ENCODE results near the gene DTX1. TPM values are rescaled to one million over a fixed set of nuclear protein-coding genes. Genes with fewer than 3 reads are reported as not detected.

DTX1 gene
- total RNA-seq, 1 experiment from 2014 or later: 0.05 TPM

DNA sequence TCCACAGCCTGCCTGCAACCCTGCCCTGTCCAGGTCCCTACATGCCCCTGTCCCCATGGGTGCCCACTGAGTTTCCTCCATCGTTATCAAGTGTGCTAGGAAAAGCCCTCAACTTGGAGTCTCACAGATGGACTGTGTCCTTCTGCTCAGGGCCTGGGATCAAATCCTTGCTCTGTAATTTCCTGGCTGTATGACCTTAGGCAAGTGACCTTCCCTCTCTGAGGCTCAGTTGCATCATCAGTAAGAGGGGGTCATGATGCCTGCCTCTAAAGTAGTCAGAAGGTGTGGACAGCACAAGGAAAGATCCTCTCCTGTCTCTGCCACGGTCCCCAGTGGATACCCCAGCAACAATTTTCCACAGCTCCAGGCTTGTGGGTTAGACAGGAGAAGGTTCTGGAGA, 56.9 kb downstream of the DTX1 start:
- DNase-seq (ENCODE audit: low read depth): no peak

DNA sequence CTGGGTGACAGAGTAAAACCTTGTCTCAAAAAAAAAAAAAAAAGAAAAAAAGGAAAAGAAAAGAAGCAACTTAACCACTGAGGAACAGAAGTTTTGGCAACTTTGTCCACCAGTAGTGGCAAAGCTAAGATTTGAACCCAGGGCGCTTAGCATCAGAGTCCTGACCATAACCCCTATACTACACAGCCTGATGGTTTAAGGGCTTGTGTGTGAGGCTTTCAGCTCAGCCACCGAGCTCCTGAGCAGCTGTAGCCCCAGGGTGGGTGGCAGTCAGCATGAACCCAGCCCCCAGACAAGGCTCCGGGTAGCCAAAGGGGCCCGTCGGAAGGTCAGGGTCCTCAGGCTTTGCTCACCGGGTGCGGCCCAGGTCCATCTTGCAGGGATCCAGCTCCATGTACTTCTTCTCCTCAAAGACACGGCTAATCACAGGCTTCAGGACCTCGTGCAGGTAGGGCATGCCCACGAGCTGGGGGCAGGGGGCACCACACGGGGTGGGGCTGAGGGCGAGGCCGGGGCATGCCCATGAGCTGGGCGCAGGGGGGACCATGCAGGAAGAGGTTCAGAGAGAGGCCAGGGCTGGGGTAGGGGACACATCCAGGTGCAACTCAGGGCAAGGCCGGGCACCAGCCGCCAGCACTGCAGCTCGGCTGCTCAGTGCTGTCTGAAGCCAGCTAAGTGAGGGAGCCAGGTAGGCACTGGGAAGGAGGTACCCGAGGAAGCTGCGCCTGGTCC, 58.1 kb downstream of the DTX1 start:
- peak; percentile 24 for DNase-seq (ENCODE audit: low read depth)

DNA sequence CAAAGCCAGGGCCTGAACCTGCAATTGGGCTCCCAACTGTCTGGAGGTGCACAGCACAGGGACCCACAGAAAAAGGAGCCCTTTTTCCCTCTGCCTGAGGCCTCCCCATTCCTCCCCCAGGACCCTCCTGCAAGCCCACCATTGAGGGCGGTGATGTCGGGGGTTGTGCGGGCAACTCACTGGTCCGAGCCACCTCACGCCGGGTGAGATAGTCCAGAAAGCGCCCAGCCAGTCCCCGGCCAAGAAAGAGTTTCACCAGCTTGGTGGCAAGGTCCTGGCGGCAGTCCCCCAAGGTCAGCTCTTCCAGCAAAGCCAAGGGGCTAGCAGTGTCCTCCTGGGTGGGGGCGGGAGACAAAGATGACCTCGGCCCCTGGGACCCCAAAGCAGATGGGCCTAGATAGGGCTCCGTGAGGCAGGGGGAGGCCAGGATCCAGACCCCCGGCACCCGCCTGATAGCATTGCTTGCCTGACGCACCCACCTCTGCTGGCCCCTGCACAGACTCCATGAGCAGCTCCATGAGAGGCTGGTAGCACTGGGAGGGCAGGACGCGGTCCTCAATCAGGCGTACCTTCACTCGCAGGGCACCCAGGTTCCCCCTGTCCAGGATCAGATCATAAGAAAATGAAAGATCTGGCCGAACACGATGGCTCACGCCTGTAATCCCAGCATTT, 59.1 kb downstream of the DTX1 start:
- DNase-seq (ENCODE audit: low read depth): no peak

DNA sequence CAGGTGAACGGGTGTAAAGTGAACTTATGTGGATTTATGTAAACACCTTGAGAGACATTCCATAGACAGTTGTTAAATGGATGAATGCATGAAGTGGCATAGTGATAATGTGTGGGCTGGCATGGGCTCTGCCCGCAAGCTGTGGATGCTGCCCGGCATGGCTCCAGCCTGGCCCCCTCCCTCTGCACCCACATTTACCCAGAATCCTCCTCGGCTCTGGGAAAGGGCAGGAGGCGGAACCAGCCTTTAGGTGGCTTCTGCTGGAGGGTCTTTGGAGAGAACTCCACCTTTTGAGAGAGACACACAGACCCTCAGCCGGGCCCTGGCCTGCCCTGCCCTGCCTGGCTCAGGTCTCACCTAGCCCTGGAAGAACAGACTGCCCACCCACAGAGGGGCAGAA, 60.3 kb downstream of the DTX1 start:
- DNase-seq (ENCODE audit: low read depth): no peak

DNA sequence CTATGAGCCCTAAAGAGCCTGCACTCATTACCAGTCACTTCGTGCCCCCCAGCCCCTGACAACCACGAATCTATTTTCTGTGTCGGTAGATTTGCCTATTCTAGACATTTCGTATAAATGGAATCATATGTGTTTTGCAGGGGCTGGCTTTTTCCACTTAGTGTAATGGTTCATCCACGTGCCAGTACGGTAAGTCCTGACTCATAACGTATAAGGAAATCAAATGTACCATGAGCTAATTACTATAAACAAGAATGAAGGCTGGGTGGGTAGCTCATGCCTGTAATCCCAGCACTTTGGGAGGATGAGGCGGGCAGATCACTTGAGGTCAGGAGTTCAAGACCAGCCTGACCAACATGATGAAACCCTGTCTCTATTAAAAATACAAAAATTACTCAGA, 61.2 kb downstream of the DTX1 start:
- peak; percentile 39 for DNase-seq (ENCODE audit: low read depth)

DNA sequence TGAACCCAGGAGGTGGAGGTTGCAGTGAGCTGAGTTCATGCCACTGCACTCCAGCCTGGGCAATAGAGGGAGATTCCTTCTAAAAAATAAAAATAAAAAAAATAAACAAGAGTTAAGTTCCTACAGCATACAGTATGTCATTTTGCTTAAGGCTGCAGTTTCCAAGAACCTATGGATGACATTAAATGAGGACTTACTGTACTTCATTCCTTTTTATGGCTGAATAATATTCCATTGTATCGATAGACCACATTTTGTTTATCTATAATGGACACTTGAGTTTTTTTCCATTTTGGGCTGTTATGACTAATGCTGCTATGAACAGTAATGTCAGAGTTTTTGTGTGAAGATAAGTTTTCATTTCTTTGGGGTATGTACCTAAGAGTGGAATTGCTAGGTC, 61.6 kb downstream of the DTX1 start:
- no peak for DNase-seq (ENCODE audit: low read depth)

DNA sequence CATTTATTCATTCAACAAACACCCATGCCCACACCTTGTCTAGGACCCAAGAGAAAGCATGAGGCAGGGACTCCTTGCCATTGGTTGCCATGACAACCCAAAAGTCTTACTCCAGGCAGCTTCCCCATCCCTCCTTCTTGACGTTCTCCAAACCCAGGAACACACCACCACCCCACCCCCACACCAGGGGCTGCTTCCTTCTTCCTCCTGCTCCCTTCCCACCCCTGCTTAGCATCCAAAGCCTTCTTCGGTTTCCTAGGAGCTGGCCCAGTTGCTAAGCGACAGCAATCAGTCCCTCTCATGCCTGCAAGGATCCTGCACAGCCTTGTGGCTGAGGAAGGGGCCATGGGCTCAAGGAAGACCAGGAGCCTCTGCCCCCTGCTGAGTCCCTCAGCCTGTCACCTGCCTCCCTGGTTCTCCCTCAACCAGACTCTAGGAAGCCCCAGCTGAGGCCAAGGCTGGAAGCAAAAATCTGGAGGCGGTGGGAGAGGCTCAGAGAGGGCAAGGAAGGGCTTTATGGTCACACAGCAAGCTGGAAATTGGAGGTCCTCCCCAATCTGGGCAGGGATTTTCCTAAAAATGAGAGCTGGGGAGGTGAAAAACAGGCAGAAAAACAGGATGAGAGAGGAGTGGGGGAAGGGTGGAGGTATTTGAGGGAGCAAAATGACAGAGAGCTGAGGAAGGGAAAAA, 63.6 kb downstream of the DTX1 start:
- no peak for DNase-seq (ENCODE audit: low read depth)

DNA sequence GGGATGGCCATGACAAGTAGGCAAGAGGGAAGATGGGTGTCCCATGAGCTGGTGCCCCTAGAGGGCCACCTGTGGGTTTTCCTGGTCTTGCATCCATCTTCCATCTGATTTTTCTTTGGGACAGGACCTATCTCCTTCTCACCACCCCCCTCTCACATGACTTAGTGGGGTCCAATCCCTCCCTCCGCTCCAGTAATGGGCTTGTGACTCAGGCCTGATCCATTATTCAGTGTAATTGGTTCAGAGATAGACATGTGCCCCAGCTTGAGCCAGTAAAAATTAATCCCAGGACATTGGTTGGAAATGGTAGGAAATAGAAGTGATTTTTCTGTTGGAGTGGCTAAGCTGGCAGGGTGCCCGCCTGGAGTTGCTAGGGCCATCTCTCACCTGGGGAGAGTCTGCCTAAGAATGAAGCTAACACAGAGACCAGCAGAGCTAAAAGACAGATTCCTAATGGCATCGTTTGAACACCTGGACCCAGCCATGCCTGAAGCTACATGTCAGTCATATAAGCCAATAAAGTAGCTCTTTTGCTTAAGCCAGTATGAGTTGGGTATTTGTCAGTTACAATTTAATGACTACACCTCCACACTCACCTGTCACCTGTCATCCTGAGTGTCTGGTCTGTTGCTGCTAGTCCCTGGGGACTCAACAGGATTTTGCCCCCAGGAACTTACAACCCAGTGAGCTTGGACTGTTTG, 64.3 kb downstream of the DTX1 start:
- peak; percentile 32 for DNase-seq (ENCODE audit: low read depth)

DNA sequence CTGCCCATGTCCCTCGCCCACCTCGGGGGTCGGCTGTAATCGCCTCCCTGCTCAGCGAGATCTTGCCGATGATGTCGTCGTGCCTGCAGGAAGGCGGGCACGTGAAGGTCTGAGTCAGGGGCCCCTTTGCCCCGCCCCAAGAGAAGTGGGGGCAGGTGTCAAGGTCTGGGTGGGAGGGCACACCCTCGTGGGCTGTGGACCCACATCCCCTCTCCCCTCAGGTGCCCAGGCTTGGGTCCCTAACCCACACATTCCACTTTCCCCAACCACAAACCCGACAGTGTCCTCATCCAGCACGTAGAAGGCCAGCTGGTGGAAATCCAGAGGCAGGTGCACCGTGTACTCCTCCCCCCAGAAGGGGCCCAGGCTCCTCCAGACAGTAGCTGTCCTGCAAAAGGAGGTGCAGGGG, 71.3 kb downstream of the DTX1 start:
- DNase-seq (ENCODE audit: low read depth): no peak

DNA sequence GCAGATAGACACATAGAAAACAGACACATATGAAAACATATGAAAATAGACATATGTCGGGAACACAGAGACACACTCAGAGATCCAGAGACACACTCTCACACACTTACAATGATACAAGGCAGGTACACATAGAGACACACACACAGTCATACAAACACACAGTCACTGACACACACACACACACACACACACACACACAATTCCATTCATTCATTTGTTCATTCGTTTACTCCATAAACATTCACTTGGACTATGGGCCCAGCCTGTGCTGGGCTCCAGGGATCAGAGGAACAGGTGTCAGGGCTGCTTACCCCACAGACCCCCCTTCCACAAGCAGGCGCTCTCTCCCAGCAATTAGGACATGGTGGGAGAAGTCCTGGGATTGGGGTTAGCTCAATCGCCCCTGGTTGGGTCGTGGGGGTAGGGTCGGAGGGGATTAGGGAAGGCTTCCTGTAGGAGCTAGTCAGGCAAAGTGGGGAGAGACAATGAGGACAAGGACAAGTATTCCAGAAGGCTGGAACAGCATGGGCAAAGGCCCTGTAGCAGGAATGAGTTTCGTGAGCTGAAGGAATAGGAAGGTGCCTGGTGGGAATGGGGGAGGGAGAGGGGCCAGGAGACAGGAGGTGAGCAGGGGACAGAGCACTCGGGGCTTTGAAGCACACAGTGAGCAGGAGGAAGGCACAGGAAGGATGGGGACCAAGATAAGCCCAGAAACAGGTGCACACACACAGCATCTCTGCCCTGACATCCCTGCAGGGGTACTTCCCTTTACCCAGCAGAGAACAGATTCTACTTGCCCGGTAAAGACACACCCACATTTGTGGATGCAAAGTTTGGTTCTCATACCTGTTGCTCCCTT, 72.5 kb downstream of the DTX1 start:
- no peak for DNase-seq (ENCODE audit: low read depth)

DNA sequence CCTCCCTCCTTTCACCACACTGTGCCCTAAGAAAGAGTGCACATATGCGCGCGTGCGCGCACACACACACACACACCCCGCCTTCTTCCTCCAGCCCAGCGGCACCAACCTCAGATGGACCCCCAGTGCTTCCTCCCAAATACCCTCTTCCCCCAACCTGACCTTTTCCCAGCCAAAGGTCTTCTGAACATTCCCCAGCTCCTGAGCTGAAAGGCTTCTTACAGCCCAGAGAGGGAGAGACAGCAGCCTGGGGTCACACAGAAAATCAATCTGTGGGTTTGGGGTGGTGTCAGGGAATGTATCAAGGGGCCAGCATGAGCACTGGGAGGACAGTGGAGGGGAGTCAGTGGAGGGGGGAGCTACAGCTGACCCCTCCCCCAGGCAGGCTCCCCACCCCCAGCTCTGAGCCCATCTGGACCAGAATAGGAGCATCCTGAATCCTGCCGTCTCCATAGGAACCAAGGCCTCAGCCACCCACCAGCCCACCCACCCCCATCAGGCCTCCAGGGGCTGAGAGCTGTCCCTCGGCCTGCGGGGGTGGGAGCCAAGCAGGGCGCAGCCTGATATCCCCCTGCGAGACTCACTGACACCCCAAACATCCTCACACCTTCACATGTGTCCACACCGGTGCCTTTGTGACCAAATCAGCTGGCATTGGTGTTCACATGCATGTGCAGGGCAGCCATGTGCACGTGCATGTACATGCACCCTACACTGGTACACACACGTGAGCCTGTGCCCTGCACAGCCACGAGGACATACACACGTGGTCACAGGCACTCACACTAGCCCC, 73.3 kb downstream of the DTX1 start:
- no peak for DNase-seq (ENCODE audit: low read depth)

DNA sequence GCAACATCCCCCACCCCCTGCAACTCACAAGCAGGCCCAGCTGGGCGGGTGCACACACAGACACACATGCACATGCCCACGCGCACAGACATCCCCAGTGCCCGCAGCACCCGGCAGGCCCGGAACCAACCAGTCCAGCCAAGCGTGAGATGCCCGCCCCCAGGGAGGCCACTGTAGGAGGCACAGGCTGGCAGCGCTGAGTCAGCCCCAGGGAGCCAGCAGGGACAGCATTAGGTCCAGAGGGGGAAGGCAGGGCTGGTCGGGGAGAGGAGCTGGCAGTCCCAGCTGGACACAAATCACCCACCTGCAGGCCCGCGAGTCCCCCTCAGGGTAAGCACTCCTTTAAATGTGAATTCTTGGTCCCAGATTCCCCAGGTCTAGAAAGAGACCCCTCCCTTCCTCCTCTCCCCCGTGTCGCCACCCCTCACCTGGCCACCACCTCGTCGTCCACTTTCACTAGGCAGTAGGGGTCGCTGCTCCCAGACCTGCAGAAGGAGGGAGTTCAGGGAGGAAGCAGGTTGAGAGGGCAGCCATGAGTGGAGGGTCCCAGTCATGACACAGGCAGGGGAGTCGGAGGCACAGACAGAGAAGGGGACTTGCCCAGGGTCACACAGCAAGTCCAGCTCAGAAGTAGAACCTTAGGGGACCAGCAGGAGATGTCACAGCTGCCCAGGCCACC, 74.1 kb downstream of the DTX1 start:
- DNase-seq (ENCODE audit: low read depth): peak; percentile 55

DNA sequence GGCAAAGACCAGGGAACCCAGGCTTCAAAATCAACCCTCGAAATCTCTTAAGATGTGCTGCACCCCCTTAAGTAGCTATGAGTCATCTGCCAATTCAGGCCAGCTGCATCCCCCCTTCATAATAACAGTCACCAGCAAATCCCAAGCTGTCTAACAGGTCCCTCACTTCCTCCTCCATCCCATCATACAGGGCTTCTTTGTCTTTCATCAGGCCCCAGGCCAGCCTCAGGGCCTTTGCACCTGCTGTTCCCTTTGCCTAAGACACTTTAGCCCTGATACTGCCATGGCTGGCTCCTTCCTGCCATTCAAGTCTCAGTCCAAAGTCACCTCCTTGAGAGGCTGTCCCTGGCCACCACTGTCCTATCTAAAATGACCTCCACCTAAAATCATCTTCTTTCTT, 75.0 kb downstream of the DTX1 start:
- DNase-seq (ENCODE audit: low read depth): peak; percentile 64

DNA sequence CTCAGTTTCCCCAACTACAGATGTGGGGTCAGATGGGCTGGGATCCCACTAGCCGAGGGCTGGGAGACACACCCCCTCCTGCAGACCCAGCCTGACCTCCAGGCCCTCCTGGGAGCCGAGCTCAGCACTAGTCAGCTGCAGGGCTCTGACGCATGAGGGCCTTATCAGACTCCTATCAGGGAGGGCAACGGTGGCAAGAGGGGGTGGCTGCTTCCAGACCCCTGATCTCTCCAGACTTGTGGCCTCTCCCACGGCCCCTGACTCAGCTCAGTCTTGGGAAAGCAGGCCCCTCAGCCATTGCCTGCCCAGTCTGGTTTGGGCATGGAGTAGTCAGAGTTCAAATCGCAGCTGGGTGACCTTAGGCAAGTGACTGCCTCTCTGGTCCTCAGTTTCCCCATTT, 76.5 kb downstream of the DTX1 start:
- DNase-seq (ENCODE audit: low read depth): no peak

DNA sequence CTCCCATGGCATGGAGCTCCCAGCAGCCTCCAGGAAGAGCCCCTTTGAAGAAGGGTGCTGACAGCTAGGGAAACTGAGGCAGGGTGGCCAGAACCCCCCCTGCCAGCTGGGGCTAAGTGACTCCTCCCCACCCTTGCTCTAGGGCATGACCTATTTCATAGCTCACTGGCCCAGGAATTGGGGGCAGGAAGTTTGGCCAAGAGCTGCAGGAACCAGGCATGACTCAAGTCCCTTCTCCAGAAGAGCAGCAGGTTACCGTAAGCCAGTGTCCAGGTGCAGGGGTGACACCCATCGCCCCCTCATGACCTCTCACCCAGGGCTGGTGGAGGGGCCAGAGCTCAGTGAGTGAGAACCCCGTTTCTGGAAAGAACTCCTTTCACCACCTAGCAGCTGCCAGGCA, 77.1 kb downstream of the DTX1 start:
- DNase-seq (ENCODE audit: low read depth): no peak

DNA sequence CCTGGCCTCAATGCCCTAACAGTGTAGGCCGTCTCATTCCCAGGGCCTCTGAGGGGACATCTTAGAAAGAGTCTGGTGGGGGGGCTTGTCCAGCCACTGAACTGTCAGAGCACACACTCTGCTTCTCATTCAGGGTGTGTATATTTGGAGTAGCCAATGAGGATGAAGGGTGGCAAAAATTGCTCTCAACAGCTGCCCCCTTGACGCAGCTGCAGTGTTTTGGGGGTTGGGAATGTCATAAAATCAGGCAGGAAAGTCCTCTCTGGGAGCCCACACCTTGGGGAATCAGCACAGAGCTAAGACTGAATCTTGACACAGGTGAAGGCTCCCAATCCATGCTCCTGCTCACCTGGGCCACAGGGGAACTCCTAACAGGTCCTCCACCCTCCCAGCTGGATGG, 77.5 kb downstream of the DTX1 start:
- no peak for DNase-seq (ENCODE audit: low read depth)

DNA sequence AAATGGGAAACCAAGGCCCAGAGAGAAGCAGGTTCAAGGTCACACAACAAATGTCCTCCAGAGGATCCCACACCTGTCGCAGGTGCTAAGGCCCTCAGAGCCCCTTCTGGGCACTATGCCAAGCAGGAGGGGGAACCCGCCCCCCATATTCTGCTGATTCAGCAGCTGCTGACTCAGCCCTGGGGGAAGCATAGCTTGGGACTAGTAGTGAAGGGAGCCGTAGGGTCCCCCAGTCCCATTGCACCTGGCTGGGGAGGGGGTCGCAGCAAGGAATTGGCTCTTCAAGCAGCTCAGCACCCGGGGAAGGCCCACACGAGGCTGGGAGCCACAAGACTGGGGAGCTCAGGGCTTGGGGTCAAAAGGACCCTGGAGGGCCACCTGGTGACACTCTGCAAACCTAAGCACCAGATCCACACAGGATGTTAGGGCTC, 78.0 kb downstream of the DTX1 start:
- DNase-seq (ENCODE audit: low read depth): no peak

DNA sequence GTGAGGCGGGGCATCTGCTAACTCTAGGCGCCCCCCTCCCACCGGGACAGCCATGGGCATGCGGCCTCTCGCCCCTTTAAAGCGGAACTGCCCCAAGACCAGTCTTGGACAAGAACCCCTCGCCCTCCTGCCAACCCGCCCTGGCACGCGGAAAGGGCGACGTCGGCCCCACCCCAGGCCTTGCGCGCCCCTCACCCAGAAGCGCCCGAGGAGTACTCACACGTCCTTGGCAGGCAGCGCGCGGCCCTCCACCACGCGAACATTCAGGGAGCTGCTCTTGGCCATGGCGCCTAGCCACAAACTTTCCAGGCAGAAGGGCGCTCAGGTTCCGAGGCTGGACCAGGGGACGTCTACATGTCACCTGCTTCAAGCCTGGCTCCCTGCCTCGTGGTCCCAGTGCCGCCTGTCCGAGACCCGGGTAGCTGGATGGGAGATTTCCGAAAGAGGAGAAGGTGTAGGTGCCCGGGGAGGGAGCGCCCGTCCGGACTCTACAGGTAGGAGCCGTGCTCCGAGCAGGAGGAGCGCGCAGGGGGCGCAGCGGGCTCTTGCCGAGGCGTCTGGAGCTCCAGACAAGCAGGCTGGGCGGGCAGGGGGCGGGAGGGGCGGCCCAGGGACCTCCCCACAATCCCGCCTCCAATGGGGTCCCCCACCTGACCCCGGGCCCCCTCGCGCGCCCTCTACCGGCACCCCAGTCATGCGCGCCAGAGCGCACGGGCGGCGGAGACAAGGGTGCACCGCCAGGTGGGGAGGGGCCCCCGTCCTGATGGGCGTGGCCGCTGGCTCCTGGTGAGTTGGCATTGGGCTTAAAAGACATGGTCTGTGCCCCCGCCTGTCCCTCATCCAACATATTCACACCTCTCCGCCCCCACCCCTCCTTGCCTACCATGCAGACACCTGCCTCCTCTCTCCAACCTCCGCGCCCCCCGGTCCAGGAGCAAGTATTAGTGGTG, 78.9 kb downstream of the DTX1 start, which contains the start of gene RASAL1:
Gene RASAL1, minus strand, starts transcription at position 584 of the 950 bp plus-strand sequence. Its CDS starts 299 bp downstream, at position 285.
- no peak for DNase-seq (ENCODE audit: low read depth)
